Retinal pigment epithelial cell (primary cell): ENCODE results near the gene ECE2.

Experiments
- DNase-seq: peaks from one replicate; pipeline ENCODE4 v3.0.0-alpha.2; 2010; ENCODE audit warnings: low read depth
- H3K4me3 ChIP-seq: 2 replicates; pipeline ENCODE4 v1.5.1; 2011; ENCODE audit warnings: mild to moderate bottlenecking, low read length, control low read depth, moderate library complexity
- TF ChIP-seq, protein P1 (sequence below): conservative IDR thresholded peaks from 2 replicates; pipeline ENCODE4 v1.5.1; 2011; ENCODE audit warnings: low read depth, low read length, control low read depth, inconsistent platforms

The ECE2 gene

DNA sequence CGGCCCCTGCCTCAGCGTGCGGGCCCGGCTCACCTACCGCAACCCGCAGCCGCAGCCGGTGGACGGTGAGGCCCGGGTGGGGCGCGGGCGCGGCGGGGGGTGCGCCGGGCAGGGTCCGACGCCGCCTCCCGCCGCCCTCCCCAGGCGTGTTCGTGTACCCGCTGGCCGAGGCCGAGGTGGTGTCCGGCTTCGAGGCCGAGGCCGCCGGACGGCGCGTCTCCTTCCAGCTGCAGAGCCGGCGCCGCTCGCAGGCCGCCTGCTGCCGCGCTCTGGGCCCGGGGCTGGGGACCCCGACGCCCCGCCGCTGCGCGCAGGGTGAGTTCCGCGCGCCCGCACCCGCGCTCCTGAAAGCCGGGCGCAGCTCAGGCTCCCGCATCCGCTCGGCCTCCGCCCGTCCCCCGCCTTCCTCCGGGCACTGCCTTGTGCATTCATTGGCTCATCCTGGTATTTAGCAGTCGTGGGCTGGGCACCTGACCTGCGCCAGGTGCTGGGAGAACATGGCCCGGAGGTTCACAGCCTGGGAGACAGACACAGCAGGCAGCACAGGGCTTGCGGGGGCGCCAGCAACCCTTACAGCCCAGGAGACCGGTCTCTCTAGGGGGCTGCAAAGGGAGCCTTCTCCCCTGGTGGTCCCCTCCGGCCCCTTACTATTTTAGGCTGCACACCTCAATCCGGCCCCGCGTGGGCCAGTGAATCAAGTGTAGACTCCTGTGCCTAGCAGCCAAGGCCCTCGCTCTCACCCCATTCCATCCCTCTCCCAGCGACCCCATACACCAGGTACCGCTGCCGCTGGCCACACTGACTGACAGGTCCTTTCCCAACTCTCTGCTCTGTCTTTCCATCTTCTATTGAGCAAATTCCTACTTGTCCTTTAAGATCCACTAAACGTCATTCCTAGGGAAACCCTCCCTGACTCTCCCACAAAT, 45.0 kb upstream of the ECE2 start:
- H3K4me3 ChIP-seq, result no peak overlapping the region
- TF ChIP-seq, protein P1, sequence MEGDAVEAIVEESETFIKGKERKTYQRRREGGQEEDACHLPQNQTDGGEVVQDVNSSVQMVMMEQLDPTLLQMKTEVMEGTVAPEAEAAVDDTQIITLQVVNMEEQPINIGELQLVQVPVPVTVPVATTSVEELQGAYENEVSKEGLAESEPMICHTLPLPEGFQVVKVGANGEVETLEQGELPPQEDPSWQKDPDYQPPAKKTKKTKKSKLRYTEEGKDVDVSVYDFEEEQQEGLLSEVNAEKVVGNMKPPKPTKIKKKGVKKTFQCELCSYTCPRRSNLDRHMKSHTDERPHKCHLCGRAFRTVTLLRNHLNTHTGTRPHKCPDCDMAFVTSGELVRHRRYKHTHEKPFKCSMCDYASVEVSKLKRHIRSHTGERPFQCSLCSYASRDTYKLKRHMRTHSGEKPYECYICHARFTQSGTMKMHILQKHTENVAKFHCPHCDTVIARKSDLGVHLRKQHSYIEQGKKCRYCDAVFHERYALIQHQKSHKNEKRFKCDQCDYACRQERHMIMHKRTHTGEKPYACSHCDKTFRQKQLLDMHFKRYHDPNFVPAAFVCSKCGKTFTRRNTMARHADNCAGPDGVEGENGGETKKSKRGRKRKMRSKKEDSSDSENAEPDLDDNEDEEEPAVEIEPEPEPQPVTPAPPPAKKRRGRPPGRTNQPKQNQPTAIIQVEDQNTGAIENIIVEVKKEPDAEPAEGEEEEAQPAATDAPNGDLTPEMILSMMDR, result no peak
- no peak for DNase-seq

DNA sequence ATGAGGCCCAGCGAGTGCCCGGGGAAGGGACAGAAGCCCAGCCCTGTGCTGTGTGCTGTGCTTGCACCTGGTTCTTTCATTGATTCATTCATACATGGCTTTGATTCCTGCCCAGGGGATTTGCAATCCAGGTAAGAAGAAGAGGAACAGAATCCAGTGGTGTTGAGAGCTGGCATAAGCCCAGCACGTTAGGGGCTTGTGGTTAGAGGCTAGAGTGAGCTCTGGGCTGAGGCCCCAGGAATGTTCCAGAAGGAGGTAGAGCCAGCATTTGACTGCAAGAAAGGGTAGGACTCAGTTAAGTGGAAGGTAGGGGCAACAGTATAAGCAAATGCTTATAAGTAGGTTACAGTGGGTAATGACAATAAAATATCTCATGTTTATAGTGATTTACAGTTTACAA, 44.2 kb upstream of the ECE2 start:
- DNase-seq, result no peak
- no peak overlapping the region for H3K4me3 ChIP-seq
- TF ChIP-seq, protein P1, result no peak

DNA sequence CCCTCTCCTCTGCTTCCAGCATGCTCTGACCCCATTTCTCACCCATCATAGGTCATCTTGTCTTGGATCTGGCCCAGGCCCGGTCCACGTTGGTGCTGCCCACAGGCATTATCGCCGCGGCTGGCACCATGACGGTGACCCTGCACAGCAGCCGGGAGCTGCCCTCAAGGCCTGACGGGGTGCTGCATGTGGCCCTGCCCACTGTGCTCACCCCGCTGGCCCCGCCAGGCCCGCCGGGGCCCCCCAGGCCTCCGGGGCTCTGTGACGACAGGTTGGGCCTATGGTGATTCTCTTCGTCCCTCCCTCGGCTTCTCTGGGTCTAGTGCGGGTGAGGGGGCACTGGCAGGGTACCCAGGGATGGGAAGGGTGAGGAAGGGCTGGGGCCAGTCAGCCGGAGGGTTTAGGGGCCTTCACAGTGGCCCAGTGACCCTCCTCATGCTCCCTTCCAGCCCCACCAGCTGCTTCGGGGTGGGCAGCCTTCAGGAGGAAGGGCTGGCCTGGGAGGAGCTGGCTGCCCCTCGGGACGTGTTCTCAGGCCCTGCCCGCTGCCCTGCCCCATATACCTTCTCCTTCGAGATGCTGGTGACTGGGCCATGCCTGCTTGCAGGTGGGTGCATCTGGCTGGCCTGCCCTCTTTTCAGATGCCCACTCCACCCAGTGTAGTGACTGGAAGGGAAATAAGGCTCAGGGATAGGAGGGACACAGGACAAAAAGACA, 42.5 kb upstream of the ECE2 start:
- H3K4me3 ChIP-seq, result no peak overlapping the region
- DNase-seq, result no peak
- TF ChIP-seq, protein P1, result no peak

DNA sequence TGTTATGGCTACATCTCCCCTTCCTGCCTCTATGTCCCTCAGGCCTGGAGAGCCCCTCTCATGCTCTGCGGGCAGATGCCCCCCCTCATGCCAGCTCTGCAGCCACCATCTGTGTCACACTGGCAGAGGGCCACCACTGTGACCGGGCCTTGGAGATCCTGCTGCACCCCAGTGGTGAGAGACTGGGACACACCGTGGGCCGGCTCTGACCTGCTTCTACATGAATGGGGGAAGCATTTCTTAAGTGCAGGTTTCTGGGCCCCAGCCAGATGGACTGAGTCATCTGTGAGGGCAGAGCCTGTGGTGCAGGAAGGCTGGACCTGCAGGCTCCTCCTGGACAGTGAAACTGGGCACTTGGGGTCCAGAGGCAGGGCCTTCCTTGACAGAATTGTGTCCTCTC, 41.6 kb upstream of the ECE2 start:
- no peak overlapping the region for H3K4me3 ChIP-seq
- DNase-seq, result peak; percentile 62
- TF ChIP-seq, protein P1, result peak; percentile 33

DNA sequence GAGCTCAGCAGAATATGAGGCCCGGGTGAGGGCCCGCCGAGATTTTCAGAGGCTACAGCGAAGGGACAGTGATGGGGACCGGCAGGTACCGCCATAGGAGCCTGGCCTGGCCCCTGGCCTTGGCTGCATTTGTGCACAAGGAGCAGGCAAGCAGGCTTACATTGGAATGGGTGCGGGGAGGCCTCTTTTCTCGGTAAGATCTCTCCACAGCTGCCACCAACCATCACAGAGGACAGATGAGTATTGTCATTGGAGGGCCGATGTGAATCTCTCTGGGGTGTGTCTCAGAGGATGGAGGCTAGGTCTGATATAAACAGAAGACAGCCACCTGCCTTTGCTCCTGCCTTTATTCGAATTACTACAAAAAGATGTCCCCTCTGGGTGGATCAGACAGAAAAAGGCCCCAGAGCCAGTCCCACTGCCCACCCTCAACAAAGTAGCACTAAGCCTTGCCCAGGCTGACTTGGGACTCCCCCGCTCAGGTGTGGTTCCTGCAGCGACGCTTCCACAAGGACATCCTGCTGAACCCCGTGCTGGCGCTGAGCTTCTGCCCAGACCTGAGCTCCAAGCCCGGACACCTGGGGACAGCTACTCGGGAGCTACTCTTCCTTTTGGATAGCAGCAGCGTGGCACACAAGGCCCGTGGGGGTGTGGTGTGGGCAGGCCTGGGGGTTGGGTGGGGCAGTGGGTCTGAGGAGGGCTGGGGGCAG, 41.0 kb upstream of the ECE2 start:
- H3K4me3 ChIP-seq, result no peak overlapping the region
- DNase-seq, result no peak

DNA sequence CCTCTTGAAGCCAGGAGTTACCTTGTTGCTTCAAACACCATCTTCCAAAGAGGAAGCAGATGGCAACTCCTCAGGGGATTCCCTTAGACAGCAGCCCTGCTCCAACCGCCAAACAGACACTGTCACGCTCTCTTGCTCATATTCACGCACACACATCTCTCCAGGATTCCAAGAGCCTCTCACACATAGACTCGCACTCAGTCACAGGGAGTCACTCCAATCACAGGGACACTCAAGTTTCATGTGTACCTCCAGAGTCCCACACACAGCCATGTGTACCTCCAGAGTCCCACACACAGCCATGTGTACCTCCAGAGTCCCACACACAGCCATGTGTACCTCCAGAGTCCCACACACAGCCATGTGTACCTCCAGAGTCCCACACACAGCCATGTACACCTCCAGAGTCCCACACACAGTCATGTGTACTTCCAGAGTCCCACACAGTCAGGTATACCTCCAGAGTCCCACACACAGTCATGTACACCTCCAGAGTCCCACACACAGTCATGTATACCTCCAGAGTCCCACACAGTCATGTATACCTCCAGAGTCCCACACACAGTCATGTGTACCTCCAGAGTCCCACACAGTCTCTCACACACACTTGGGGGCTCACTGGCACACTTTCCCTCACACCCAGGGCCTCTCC, 40.3 kb upstream of the ECE2 start:
- TF ChIP-seq, protein P1, result no peak
- no peak overlapping the region for H3K4me3 ChIP-seq
- DNase-seq, result no peak

More for the DNA sequence above, 41.0 kb upstream of the ECE2 start:
- TF ChIP-seq, protein P1, result no peak
